ENCODE data around the gene NUP62.

The NUP62 gene

GRCh38 chr19:49880162-49880869 lies 49.0 kb downstream of the NUP62 start:
- ATAC-seq (ENCODE audit: low read depth) = no peak
- H3K27ac Mint-ChIP-seq = no peak overlapping the region
- H3K36me3 Mint-ChIP-seq = peaks cover 26% of the 10 kb centered on the region
- H3K9me3 Mint-ChIP-seq = no peaks in the 10 kb centered on the region
- no peak overlapping the region for H3K4me3 Mint-ChIP-seq
- peaks cover 17% of the 10 kb centered on the region for H3K4me1 Mint-ChIP-seq
- H3K27me3 Mint-ChIP-seq = no peaks in the 10 kb centered on the region
- no peak for DNase-seq (ENCODE audit: low spot score in 2 of 2)

GRCh38 chr19:49879243-49879963 lies 49.9 kb downstream of the NUP62 start:
- H3K36me3 Mint-ChIP-seq = peaks cover 21% of the 10 kb centered on the region
- no peak overlapping the region for H3K27ac Mint-ChIP-seq

GRCh38 chr19:49878744-49879070 lies 50.6 kb downstream of the NUP62 start:
- Mint-ChIP-seq H3K9me3 (no peaks in the 10 kb centered on the region), H3K4me1 (peaks cover 18% of the 10 kb centered on the region), H3K4me3 (no peak overlapping the region), H3K36me3 (peaks cover 19% of the 10 kb centered on the region), H3K27me3 (no peaks in the 10 kb centered on the region), H3K27ac (no peak overlapping the region)
- DNase-seq (ENCODE audit: low spot score in 2 of 2) = no peak
- no peak for ATAC-seq (ENCODE audit: low read depth)

More at GRCh38 chr19:49879243-49879963, 49.9 kb downstream of the NUP62 start:
- peaks cover 18% of the 10 kb centered on the region for H3K4me1 Mint-ChIP-seq
- H3K9me3 Mint-ChIP-seq = no peaks in the 10 kb centered on the region
- DNase-seq (ENCODE audit: low spot score in 2 of 2) = no peak
- H3K27me3 Mint-ChIP-seq = no peaks in the 10 kb centered on the region
- no peak for ATAC-seq (ENCODE audit: low read depth)
- H3K4me3 Mint-ChIP-seq = no peak overlapping the region

GRCh38 chr19:49877879-49878743 lies 51.2 kb downstream of the NUP62 start:
- Mint-ChIP-seq H3K27me3 (no peaks in the 10 kb centered on the region), H3K9me3 (no peaks in the 10 kb centered on the region), H3K4me3 (no peak overlapping the region), H3K36me3 (peaks cover 13% of the 10 kb centered on the region), H3K27ac (no peak overlapping the region), H3K4me1 (peaks cover 18% of the 10 kb centered on the region)
- ATAC-seq (ENCODE audit: low read depth) = peak; percentile 58
- DNase-seq (ENCODE audit: low spot score in 2 of 2) = peak in 1 of 2 donors; percentile 97

GRCh38 chr19:49877020-49877878 lies 52.1 kb downstream of the NUP62 start, which contains the start of the genes AKT1S1 and TBC1D17:
Gene AKT1S1, minus strand, starts transcription at chr19:49877355. Its CDS starts 4,060 bp downstream, at chr19:49873295.
Gene TBC1D17, plus strand, starts transcription at chr19:49877702. Its CDS starts 22 bp downstream, at chr19:49877724.
- Mint-ChIP-seq H3K36me3 (peaks cover 11% of the 10 kb centered on the region), H3K27me3 (no peaks in the 10 kb centered on the region), H3K27ac (no peak within 1 kb of the TSS), H3K4me1 (peaks cover 18% of the 10 kb centered on the region), H3K4me3 (no peak within 1 kb of the TSS), H3K9me3 (no peaks in the 10 kb centered on the region)
- ATAC-seq (ENCODE audit: low read depth) = peak; percentile 57
- peak; percentile 94 to 98 for DNase-seq (ENCODE audit: low spot score in 2 of 2)

- ATAC-seq (ENCODE audit: low read depth) (peak; percentile 59), DNase-seq (ENCODE audit: low spot score in 2 of 2) (peak; percentile 94 to 99)
- no peak overlapping the region for H3K27ac Mint-ChIP-seq
- H3K4me1 Mint-ChIP-seq = peaks cover 18% of the 10 kb centered on the region
- peaks cover 6% of the 10 kb centered on the region for H3K36me3 Mint-ChIP-seq
- H3K27me3 Mint-ChIP-seq = no peaks in the 10 kb centered on the region
- no peak overlapping the region for H3K4me3 Mint-ChIP-seq
- H3K9me3 Mint-ChIP-seq = no peaks in the 10 kb centered on the region
These were observed 52.8 kb downstream of the NUP62 start for GRCh38 chr19:49876422-49877019.

GRCh38 chr19:49875857-49876421 lies 53.4 kb downstream of the NUP62 start:
- Mint-ChIP-seq H3K4me1 (peaks cover 18% of the 10 kb centered on the region), H3K4me3 (no peak overlapping the region), H3K9me3 (no peaks in the 10 kb centered on the region), H3K36me3 (peaks cover 5% of the 10 kb centered on the region), H3K27ac (no peak overlapping the region), H3K27me3 (no peaks in the 10 kb centered on the region)
- ATAC-seq (ENCODE audit: low read depth) = no peak
- DNase-seq (ENCODE audit: low spot score in 2 of 2) = peak; percentile 41 to 64

GRCh38 chr19:49875177-49875576 lies 54.1 kb downstream of the NUP62 start:
- peaks cover 19% of the 10 kb centered on the region for H3K4me1 Mint-ChIP-seq
- peaks cover 5% of the 10 kb centered on the region for H3K36me3 Mint-ChIP-seq
- no peak for ATAC-seq (ENCODE audit: low read depth)
- H3K27ac Mint-ChIP-seq = no peak overlapping the region
- DNase-seq (ENCODE audit: low spot score in 2 of 2) = no peak
- H3K4me3 Mint-ChIP-seq = no peak overlapping the region
- H3K9me3 Mint-ChIP-seq = no peaks in the 10 kb centered on the region
- no peaks in the 10 kb centered on the region for H3K27me3 Mint-ChIP-seq

GRCh38 chr19:49874503-49875157 lies 54.7 kb downstream of the NUP62 start:
- no peak for ATAC-seq (ENCODE audit: low read depth)
- no peak for DNase-seq (ENCODE audit: low spot score in 2 of 2)
- peaks cover 21% of the 10 kb centered on the region for H3K4me1 Mint-ChIP-seq
- H3K27me3 Mint-ChIP-seq = no peaks in the 10 kb centered on the region
- peaks cover 5% of the 10 kb centered on the region for H3K36me3 Mint-ChIP-seq
- no peaks in the 10 kb centered on the region for H3K9me3 Mint-ChIP-seq
- H3K27ac Mint-ChIP-seq = no peak overlapping the region
- no peak overlapping the region for H3K4me3 Mint-ChIP-seq

GRCh38 chr19:49873834-49874233 lies 55.5 kb downstream of the NUP62 start:
- Mint-ChIP-seq H3K27me3 (no peaks in the 10 kb centered on the region), H3K36me3 (no peaks in the 10 kb centered on the region), H3K9me3 (no peaks in the 10 kb centered on the region), H3K27ac (no peak overlapping the region), H3K4me3 (no peak overlapping the region), H3K4me1 (peaks cover 17% of the 10 kb centered on the region)
- ATAC-seq (ENCODE audit: low read depth) (no peak), DNase-seq (ENCODE audit: low spot score in 2 of 2) (no peak)

GRCh38 chr19:49873129-49873521 lies 56.2 kb downstream of the NUP62 start:
- H3K27ac Mint-ChIP-seq = no peak overlapping the region
- no peak for ATAC-seq (ENCODE audit: low read depth)
- H3K9me3 Mint-ChIP-seq = no peaks in the 10 kb centered on the region
- no peak overlapping the region for H3K4me3 Mint-ChIP-seq
- no peaks in the 10 kb centered on the region for H3K27me3 Mint-ChIP-seq
- DNase-seq (ENCODE audit: low spot score in 2 of 2) = no peak
- peaks cover 12% of the 10 kb centered on the region for H3K4me1 Mint-ChIP-seq
- no peaks in the 10 kb centered on the region for H3K36me3 Mint-ChIP-seq

- no peak overlapping the region for H3K27ac Mint-ChIP-seq
- H3K9me3 Mint-ChIP-seq = no peaks in the 10 kb centered on the region
- H3K36me3 Mint-ChIP-seq = no peaks in the 10 kb centered on the region
- DNase-seq (ENCODE audit: low spot score in 2 of 2) = no peak
- H3K4me1 Mint-ChIP-seq = peaks cover 12% of the 10 kb centered on the region
- ATAC-seq (ENCODE audit: low read depth) = no peak
- H3K4me3 Mint-ChIP-seq = no peak overlapping the region
- no peaks in the 10 kb centered on the region for H3K27me3 Mint-ChIP-seq
These were observed 56.8 kb downstream of the NUP62 start for GRCh38 chr19:49872245-49873128.
